Measurements from ENCODE around the gene BAHCC1. TPM values are rescaled to one million over a fixed set of nuclear protein-coding genes. Genes with fewer than 3 reads are reported as not detected.

Gene BAHCC1
- total and polyA plus RNA-seq, 2 of the 8 experiments (the other 6 are each of a cell fraction or from before 2014, with no cell fraction given), result 0.26 to 0.58 TPM

- no peak for TF ChIP-seq JUND (IDR thresholded peaks at IDR 0.05; ENCODE audit: low read length)
- no peak for TF ChIP-seq JUN (IDR thresholded peaks at IDR 0.05; ENCODE audit: low read depth, low read length)
- TF ChIP-seq RXRA (IDR thresholded peaks at IDR 0.05; ENCODE audit: insufficient read depth, low read depth, low read length), result no peak
- TF ChIP-seq, protein P1, sequence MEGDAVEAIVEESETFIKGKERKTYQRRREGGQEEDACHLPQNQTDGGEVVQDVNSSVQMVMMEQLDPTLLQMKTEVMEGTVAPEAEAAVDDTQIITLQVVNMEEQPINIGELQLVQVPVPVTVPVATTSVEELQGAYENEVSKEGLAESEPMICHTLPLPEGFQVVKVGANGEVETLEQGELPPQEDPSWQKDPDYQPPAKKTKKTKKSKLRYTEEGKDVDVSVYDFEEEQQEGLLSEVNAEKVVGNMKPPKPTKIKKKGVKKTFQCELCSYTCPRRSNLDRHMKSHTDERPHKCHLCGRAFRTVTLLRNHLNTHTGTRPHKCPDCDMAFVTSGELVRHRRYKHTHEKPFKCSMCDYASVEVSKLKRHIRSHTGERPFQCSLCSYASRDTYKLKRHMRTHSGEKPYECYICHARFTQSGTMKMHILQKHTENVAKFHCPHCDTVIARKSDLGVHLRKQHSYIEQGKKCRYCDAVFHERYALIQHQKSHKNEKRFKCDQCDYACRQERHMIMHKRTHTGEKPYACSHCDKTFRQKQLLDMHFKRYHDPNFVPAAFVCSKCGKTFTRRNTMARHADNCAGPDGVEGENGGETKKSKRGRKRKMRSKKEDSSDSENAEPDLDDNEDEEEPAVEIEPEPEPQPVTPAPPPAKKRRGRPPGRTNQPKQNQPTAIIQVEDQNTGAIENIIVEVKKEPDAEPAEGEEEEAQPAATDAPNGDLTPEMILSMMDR (IDR thresholded peaks at IDR 0.05; ENCODE audit: control extremely low read depth in 1 of 3, insufficient read depth in 1 of 3, low read depth in 1 of 3, low read length in 3 of 3), result no peak
- no peak for TF ChIP-seq CHD1 (IDR thresholded peaks at IDR 0.05; ENCODE audit: low read depth, low read length)
- TF ChIP-seq POU5F1 (IDR thresholded peaks at IDR 0.05; ENCODE audit: low read depth, low read length), result no peak
- no peak for TF ChIP-seq MAFK (IDR thresholded peaks at IDR 0.05; ENCODE audit: low read depth, low read length)
- peak; percentile 4; the same call in 1 of the 2 replicates for TF ChIP-seq NRF1 (IDR thresholded peaks at IDR 0.05; ENCODE audit: low read depth, low read length)
- no peak for TF ChIP-seq RNF2 (IDR thresholded peaks at IDR 0.05; ENCODE audit: borderline replicate concordance, low read depth, low read length, missing control alignments, poor library complexity, severe bottlenecking)
- TF ChIP-seq FOSL1 (IDR thresholded peaks at IDR 0.05; ENCODE audit: insufficient read depth, low read depth, low read length), result no peak
- no peak for TF ChIP-seq SRF (IDR thresholded peaks at IDR 0.05; ENCODE audit: low read depth, low read length)
- TF ChIP-seq SIN3A (conservative IDR thresholded peaks at IDR 0.05 in 1 of 2, IDR thresholded peaks at IDR 0.05 in 1 of 2; ENCODE audit: low read depth in 1 of 2, low read length in 2 of 2), result 0 out of 4 replicates have a peak, but pooled peaks of 1 of the 2 experiments have one; percentile 16
- TF ChIP-seq TCF12 (IDR thresholded peaks at IDR 0.05; ENCODE audit: low read depth, low read length), result no peak
- TF ChIP-seq SUZ12 (IDR thresholded peaks at IDR 0.05; ENCODE audit: low read length), result no peak
- no peak for TF ChIP-seq BACH1 (IDR thresholded peaks at IDR 0.05; ENCODE audit: low read length)
- TF ChIP-seq, protein P2, sequence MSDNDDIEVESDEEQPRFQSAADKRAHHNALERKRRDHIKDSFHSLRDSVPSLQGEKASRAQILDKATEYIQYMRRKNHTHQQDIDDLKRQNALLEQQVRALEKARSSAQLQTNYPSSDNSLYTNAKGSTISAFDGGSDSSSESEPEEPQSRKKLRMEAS (IDR thresholded peaks at IDR 0.05), result no peak
- no peak for TF ChIP-seq KDM1A (IDR thresholded peaks at IDR 0.05; ENCODE audit: borderline replicate concordance, low read length)
- TF ChIP-seq HDAC2 (IDR thresholded peaks at IDR 0.05; ENCODE audit: borderline replicate concordance in 1 of 2, low read depth in 2 of 2, low read length in 2 of 2), result no peak
- no peak for TF ChIP-seq RFX5 (IDR thresholded peaks at IDR 0.05; ENCODE audit: borderline replicate concordance, low read depth, low read length)
Measured at GRCh38 chr17:81508639-81509206, 113.5 kb downstream of the BAHCC1 start (continued).

Data from H1 (cell line).